HEK293 (cell line): ENCODE data around the gene HDAC7.

ENCODE experiments used
- CTCF ChIP-seq: fragments of 450-650 bp; formaldehyde crosslinking; IDR thresholded peaks from 2 replicates; pipeline ENCODE4 v1.5.1; 2016; ENCODE audit warnings: missing biosample characterization, missing genetic modification characterization
- PATZ1 ChIP-seq: fragments of 450-650 bp; formaldehyde crosslinking; IDR thresholded peaks from 2 replicates; pipeline ENCODE4 v1.5.1; 2016; ENCODE audit warnings: missing biosample characterization, missing genetic modification characterization
- ZNF10 ChIP-seq: fragments of 450-650 bp; formaldehyde crosslinking; IDR thresholded peaks from 2 replicates; pipeline ENCODE4 v1.5.1; 2017; ENCODE audit warnings: missing biosample characterization, missing genetic modification characterization
- ZNF2 ChIP-seq: fragments of 450-650 bp; formaldehyde crosslinking; IDR thresholded peaks from 2 replicates; pipeline ENCODE4 v1.5.1; 2016; ENCODE audit warnings: missing biosample characterization, missing genetic modification characterization
- ZNF398 ChIP-seq: fragments of 450-650 bp; formaldehyde crosslinking; IDR thresholded peaks from 2 replicates; pipeline ENCODE4 v1.5.1; 2017; ENCODE audit warnings: missing biosample characterization, missing genetic modification characterization
- ZNF692 ChIP-seq: fragments of 450-650 bp; formaldehyde crosslinking; IDR thresholded peaks from 2 replicates; pipeline ENCODE4 v1.5.1; 2016; ENCODE audit warnings: missing biosample characterization, missing genetic modification characterization
- ZSCAN30 ChIP-seq: fragments of 450-650 bp; IDR thresholded peaks from 2 replicates; pipeline ENCODE4 v1.5.1; 2018; ENCODE audit warnings: missing biosample characterization, mild to moderate bottlenecking, missing genetic modification characterization, moderate library complexity

GRCh38 chr12:47776471-47777143, 43.1 kb downstream of the HDAC7 start:
- TF ChIP-seq CTCF (tag by site-specific recombination) (no peak), ZNF2 (tag by site-specific recombination) (no peak), ZNF398 (tag by site-specific recombination) (no peak), ZNF692 (no peak), PATZ1 (tag by site-specific recombination) (no peak), ZSCAN30 (tag by site-specific recombination) (no peak), ZNF10 (tag by site-specific recombination) (no peak)
